K562 (cell line): Measurements from ENCODE around the gene FBXO22. TPM values are rescaled to one million over a fixed set of nuclear protein-coding genes. Genes with fewer than 3 reads are reported as not detected.

ENCODE experiments used
- ATF4 ChIP-seq: fragments of 450-650 bp; formaldehyde crosslinking; IDR thresholded peaks from 2 replicates; pipeline ENCODE4 v1.4.0; 2022; ENCODE audit warnings: mild to moderate bottlenecking, moderate library complexity
- CBX3 ChIP-seq, 2 experiments: IDR thresholded peaks; 1 replicate in 1 of 2; 2 replicates in 1 of 2; pipeline ENCODE4 v1.6.1; 2012; ENCODE audit warnings: inconsistent platforms in 2 of 2, low read length in 2 of 2, borderline replicate concordance in 1 of 2, control low read depth in 1 of 2
- COPS2 ChIP-seq: fragments of 450-650 bp; conservative IDR thresholded peaks from 2 replicates; pipeline ENCODE4 v1.6.1; 2016; ENCODE audit warnings: mild to moderate bottlenecking, moderate library complexity
- CTCF ChIP-seq, 3 experiments: IDR thresholded peaks in 2 of 3; conservative IDR thresholded peaks in 1 of 3; 2 replicates each; pipeline ENCODE4 v1.5.1; 2011 to 2012; ENCODE audit warnings: low read length in 3 of 3, mild to moderate bottlenecking in 3 of 3, control low read depth in 2 of 3, improper control_type of control experiment in 1 of 3, inconsistent platforms in 1 of 3, low read depth in 1 of 3, mixed read lengths in 1 of 3, moderate library complexity in 1 of 3; ENCODE audit not compliant: insufficient read depth in 2 of 3
- EHMT2 ChIP-seq: fragments of 450-650 bp; IDR thresholded peaks from 2 replicates; pipeline ENCODE4 v1.6.1; 2018; ENCODE audit warnings: antibody characterized with exemption
- EZH2 ChIP-seq: IDR thresholded peaks from 2 replicates; pipeline ENCODE4 v1.6.1; 2012; ENCODE audit warnings: low read depth, mild to moderate bottlenecking, inconsistent platforms, low read length, borderline replicate concordance
- HDAC1 ChIP-seq, 2 experiments: fragments of 450-650 bp; IDR thresholded peaks; 2 replicates each; pipeline ENCODE4 v1.6.1; 2016 to 2017; ENCODE audit warnings: inconsistent platforms in 1 of 2, mild to moderate bottlenecking in 1 of 2, moderate library complexity in 1 of 2
- MBD1 ChIP-seq: fragments of 250-450 bp; sonication (Bioruptor Pico); IDR thresholded peaks from 2 replicates; pipeline ENCODE4 v1.8.0; 2022; ENCODE audit warnings: inconsistent platforms
- PML ChIP-seq: IDR thresholded peaks from 2 replicates; pipeline ENCODE4 v1.6.1; 2012; ENCODE audit warnings: low read length, inconsistent platforms
- RFX1 ChIP-seq: fragments of 450-650 bp; IDR thresholded peaks from 2 replicates; pipeline ENCODE4 v1.6.1; 2016; ENCODE audit warnings: mild to moderate bottlenecking, moderate library complexity
- SMARCB1 ChIP-seq: IDR thresholded peaks from 2 replicates; pipeline ENCODE4 v1.6.1; 2011; ENCODE audit warnings: improper control_type of control experiment, low read depth; ENCODE audit not compliant: insufficient read length
- THAP12 ChIP-seq: fragments of 250-450 bp; sonication (Bioruptor Pico); IDR thresholded peaks from 2 replicates; pipeline ENCODE4 v1.9.0; 2021; ENCODE audit warnings: mild to moderate bottlenecking, inconsistent platforms
- XRCC3 ChIP-seq: fragments of 450-650 bp; IDR thresholded peaks from 2 replicates; pipeline ENCODE4 v1.6.1; 2017; ENCODE audit warnings: mild to moderate bottlenecking, moderate library complexity
- ZNF143 ChIP-seq: sonication (generic); formaldehyde crosslinking; IDR thresholded peaks from 2 replicates; pipeline ENCODE4 v1.9.0; 2022; ENCODE audit warnings: mild to moderate bottlenecking, missing genetic modification reagents
- ZNF24 ChIP-seq: fragments of 450-650 bp; IDR thresholded peaks from 2 replicates; pipeline ENCODE4 v1.6.1; 2016
- ZNF592 ChIP-seq: fragments of 450-650 bp; IDR thresholded peaks from 2 replicates; pipeline ENCODE4 v1.6.1; 2017; ENCODE audit warnings: antibody characterized with exemption, mild to moderate bottlenecking
- ZNF707 ChIP-seq: fragments of 250-450 bp; sonication (Bioruptor Pico); conservative IDR thresholded peaks from 2 replicates; pipeline ENCODE4 v1.8.0; 2022; ENCODE audit warnings: inconsistent platforms, mild to moderate bottlenecking, moderate library complexity
- polyA plus RNA-seq, 8 experiments: library from polyadenylated mRNA; depleted of rRNA in 4 of 8; stranded (reverse) in 5 of 8; unstranded in 3 of 8; fragments of >200 nt; fragmentation: Nextera tagmentation in 2 of 8; fragmentation: Illumina TruSeq in 1 of 8; extraction: Ambion mirVana in 2 of 8; extraction: Trizol in 1 of 8; gene quantifications; 2 replicates each; pipeline versions ENCODE4 v1.2.1 to v1.2.3, GENCODE V29; 2011 to 2014; ENCODE audit warnings: inconsistent platforms in 1 of 8, missing spikeins in 1 of 8
- total RNA-seq, 7 experiments: library from RNA; depleted of rRNA in 6 of 7; stranded (reverse); fragments of >200 nt in 6 of 7; fragmentation: Illumina TruSeq in 2 of 7; extraction: Trizol in 2 of 7; gene quantifications; 2 replicates each; pipeline versions ENCODE4 v1.2.1 to v1.2.3, GENCODE V29; 2011 to 2021; ENCODE audit warnings: low replicate concordance in 1 of 7

Gene FBXO22
- total and polyA plus RNA-seq, 9 of the 15 experiments (the other 6 are each of a cell fraction or from before 2014, with no cell fraction given), result 24.4 to 99.4 (median 66.5) TPM

- TF ChIP-seq CTCF (IDR thresholded peaks at IDR 0.05 in 2 of 3, conservative IDR thresholded peaks at IDR 0.05 in 1 of 3; ENCODE audit: insufficient read depth in 2 of 3, low read depth in 1 of 3, low read length in 3 of 3) (no peak), EZH2 (no peak), ZNF24 (no peak), PML (no peak), MBD1 (CRISPR knock-in tag) (no peak), EHMT2 (no peak), ZNF592 (no peak), CBX3 (IDR thresholded peaks at IDR 0.05; ENCODE audit: borderline replicate concordance in 1 of 2, low read length in 2 of 2) (no peak), HDAC1 (IDR thresholded peaks at IDR 0.05) (no peak), ZNF143 (no peak), THAP12 (CRISPR knock-in tag) (no peak), RFX1 (no peak), ZNF707 (CRISPR knock-in tag) (no peak), SMARCB1 (no peak), XRCC3 (no peak), ATF4 (CRISPR knock-in tag) (peak; percentile 92), COPS2 (no peak)
Measured at GRCh38 chr15:75864213-75865059, 39.2 kb upstream of the FBXO22 start (continued).
